Activated naive CD8-positive, alpha-beta T cell (primary cell): Measurements from ENCODE around the gene ARRB2.

Source experiments
- H3K27ac Mint-ChIP-seq: one replicate; pipeline ENCODE4 v1.8.0; 2021; ENCODE audit warnings: mixed read lengths
- H3K27me3 Mint-ChIP-seq: one replicate; pipeline ENCODE4 v1.8.0; 2021; ENCODE audit warnings: mixed read lengths
- H3K36me3 Mint-ChIP-seq: one replicate; pipeline ENCODE4 v1.8.0; 2021; ENCODE audit warnings: mixed read lengths
- H3K4me1 Mint-ChIP-seq: one replicate; pipeline ENCODE4 v1.8.0; 2021; ENCODE audit warnings: low read depth, mixed read lengths
- H3K4me3 Mint-ChIP-seq: one replicate; pipeline ENCODE4 v1.8.0; 2021; ENCODE audit warnings: mild to moderate bottlenecking, mixed read lengths
- H3K9me3 Mint-ChIP-seq: one replicate; pipeline ENCODE4 v1.8.0; 2021; ENCODE audit warnings: low read depth, mixed read lengths

The ARRB2 gene

DNA sequence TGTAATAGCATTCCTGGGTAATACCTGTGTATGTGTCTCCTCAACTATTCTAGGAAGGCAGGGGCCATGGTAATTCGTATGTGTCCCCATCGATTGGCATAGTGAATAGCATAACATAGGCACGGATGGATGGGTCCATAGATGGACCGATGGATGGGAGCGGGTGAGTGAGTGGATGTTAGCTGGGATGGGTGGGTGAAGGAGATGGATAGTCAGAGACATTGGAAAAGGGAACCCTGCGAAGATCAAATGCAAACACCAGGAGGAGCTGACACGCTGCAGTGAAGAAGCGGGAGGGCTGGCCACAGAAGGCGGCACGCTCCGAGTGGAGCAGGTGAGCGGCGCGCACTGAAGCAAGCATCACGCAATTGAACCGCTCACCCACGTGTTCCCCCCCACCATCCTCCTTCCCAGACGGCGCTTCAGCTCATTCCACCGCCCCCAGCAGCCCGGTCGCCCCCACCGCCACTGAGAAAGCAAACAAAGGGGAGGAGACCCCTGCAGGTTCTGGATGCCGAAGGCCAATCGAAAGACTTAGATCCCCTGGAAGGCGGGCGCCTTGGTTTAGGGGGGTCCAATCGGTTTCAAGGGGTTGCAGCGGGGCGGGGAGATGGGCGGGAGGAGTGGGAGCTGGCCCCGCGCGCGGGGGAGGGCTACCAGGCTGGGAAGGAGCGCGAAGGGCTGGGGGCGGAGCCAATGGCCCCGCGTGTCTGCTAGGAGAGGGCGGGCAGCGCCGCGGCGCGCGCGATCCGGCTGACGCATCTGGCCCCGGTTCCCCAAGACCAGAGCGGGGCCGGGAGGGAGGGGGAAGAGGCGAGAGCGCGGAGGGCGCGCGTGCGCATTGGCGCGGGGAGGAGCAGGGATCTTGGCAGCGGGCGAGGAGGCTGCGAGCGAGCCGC, at the start of gene ARRB2:
Gene ARRB2 (plus strand): TSS at position 839 of the 899 bp plus-strand sequence. CDS start 90 bp downstream, outside the sequence.
- Mint-ChIP-seq H3K9me3 (no peaks in the 10 kb centered on the region), H3K27ac (peak within 1 kb of the TSS; percentile 93), H3K27me3 (no peaks in the 10 kb centered on the region), H3K36me3 (peaks cover 3% of the 10 kb centered on the region), H3K4me3 (peak within 1 kb of the TSS; percentile 88), H3K4me1 (peaks cover 49% of the 10 kb centered on the region)

DNA sequence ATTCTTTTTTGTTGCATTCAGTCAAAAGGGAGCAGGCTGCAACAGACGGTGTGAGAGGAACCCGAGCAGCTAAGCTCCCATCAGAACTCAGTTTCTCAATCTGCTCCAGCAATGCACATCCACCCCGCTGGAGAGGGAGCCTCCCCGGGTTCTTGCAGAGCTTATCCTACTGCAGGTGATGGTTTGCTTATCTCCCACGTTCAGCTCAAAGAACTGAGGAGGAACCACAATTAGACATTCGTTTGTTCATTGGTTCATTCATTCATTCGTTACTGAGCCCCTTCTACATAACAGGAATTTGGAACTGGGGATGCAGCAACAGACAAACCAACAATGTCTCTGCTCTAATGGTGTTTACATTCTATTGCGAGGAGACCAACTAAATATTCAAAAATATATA, 46.7 kb upstream of the ARRB2 start:
- Mint-ChIP-seq H3K4me3 (no peak overlapping the region), H3K27ac (no peak overlapping the region), H3K9me3 (no peaks in the 10 kb centered on the region), H3K4me1 (peaks cover 1% of the 10 kb centered on the region), H3K27me3 (no peaks in the 10 kb centered on the region), H3K36me3 (no peaks in the 10 kb centered on the region)

DNA sequence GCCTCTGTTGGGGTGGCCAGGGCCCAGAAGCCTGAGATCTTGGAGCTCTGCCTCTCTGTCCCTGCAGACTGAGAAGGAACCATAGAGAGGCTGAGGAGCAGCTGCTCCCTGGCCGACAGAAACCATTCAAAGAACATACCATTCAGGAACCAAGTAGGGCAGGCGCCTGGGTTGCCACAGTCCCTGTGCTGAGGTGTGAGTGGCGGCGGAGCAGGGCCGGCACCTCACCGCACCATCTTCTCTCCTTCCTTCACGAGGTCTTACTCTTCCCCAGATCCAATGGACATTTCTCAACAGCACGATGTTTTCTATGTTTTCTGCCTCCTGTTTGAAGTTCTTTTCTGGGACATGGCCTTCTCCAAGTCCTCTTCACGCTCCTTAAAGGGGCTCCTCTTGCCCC, 46.2 kb upstream of the ARRB2 start:
- Mint-ChIP-seq H3K4me3 (no peak overlapping the region), H3K27me3 (no peaks in the 10 kb centered on the region), H3K9me3 (no peaks in the 10 kb centered on the region), H3K27ac (no peak overlapping the region), H3K36me3 (no peaks in the 10 kb centered on the region), H3K4me1 (no peaks in the 10 kb centered on the region)

- H3K9me3 Mint-ChIP-seq, result no peaks in the 10 kb centered on the region
Observed at GRCh38 chr17:4665027-4665426, 45.4 kb upstream of the ARRB2 start.

DNA sequence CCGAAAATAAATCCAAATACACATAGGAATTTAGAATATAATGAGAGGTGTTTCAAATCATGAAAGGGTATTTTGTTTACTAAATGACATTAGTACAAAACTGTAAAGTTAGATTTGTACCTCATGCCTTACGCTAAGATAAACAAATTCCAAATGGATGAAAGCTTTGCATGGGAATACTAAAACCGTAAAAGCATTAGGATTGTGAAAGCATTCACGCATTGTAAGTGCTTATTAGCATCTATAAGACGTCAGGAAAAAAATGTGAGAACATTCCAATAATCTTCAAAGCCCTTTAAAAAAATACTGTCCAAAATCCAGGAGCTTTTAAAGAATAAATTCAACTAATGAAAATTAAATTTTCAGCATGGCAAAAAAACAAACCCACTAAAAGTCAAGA, 44.1 kb upstream of the ARRB2 start:
- H3K27ac Mint-ChIP-seq, result no peak overlapping the region
- no peaks in the 10 kb centered on the region for H3K9me3 Mint-ChIP-seq
- H3K27me3 Mint-ChIP-seq, result no peaks in the 10 kb centered on the region
- no peaks in the 10 kb centered on the region for H3K36me3 Mint-ChIP-seq
- H3K4me1 Mint-ChIP-seq, result no peaks in the 10 kb centered on the region
- H3K4me3 Mint-ChIP-seq, result no peak overlapping the region

More at GRCh38 chr17:4665027-4665426, 45.4 kb upstream of the ARRB2 start:
- Mint-ChIP-seq H3K36me3 (no peaks in the 10 kb centered on the region), H3K27me3 (no peaks in the 10 kb centered on the region), H3K4me3 (no peak overlapping the region), H3K27ac (no peak overlapping the region), H3K4me1 (no peaks in the 10 kb centered on the region)

GRCh38 chr17:4667166-4667565, 43.3 kb upstream of the ARRB2 start:
- Mint-ChIP-seq H3K27me3 (no peaks in the 10 kb centered on the region), H3K9me3 (no peaks in the 10 kb centered on the region), H3K36me3 (no peaks in the 10 kb centered on the region), H3K27ac (no peak overlapping the region), H3K4me3 (no peak overlapping the region), H3K4me1 (no peaks in the 10 kb centered on the region)

DNA sequence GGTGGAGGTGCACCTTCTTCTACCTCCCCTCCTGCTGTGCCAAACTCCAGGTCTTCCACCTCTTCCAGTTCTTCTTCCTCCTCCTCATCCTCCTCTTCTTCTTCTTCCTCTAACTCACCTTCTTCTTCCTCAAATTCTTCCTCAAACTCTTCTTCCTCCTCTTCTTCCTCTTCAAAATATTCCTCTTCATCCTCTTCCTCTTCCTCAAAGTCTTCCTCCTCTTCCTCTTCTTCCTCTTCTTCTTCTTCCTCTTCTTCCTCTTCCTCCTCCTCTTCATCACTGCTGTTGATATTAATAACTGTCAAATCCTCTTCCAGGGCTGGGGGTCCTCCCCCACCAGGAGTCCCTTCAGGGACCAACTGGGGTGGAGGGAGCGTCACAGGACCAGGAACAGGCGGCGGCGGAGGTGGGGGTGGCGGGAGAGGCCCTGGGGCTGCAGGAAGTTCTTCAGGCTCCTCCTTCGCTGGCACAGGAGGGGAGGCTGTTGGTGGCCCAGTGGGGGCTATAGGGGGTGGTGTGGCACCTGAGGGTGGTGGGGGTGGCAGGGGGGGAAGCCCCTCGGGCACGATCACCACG, 38.3 kb upstream of the ARRB2 start:
- Mint-ChIP-seq H3K36me3 (no peaks in the 10 kb centered on the region), H3K4me1 (no peaks in the 10 kb centered on the region), H3K9me3 (no peaks in the 10 kb centered on the region), H3K27me3 (no peaks in the 10 kb centered on the region), H3K27ac (no peak overlapping the region), H3K4me3 (no peak overlapping the region)

DNA sequence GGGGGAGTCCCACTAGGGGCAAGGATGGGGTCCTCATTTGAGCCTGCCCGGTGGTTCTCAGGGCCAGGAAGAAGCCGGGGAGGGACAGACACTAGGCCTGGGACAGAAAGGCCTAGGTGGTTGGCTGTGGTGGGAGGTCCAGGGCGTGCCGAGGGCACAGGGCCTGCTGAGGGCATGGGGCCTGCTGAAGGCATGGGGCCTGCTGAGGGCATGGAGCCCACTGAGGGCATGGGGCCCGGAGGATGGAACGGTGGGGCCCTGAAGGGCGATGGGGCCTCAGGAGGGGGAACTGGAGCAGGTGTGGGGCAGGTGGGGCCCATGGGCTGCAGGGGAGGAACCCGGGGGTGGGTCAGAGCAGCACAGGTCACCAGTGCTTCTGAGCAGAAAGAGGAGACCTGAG, 37.7 kb upstream of the ARRB2 start:
- no peak overlapping the region for H3K4me3 Mint-ChIP-seq
- H3K9me3 Mint-ChIP-seq, result no peaks in the 10 kb centered on the region
- no peaks in the 10 kb centered on the region for H3K36me3 Mint-ChIP-seq
- no peaks in the 10 kb centered on the region for H3K27me3 Mint-ChIP-seq
- H3K27ac Mint-ChIP-seq, result no peak overlapping the region
- H3K4me1 Mint-ChIP-seq, result no peaks in the 10 kb centered on the region

GRCh38 chr17:4673169-4673568, 37.3 kb upstream of the ARRB2 start:
- Mint-ChIP-seq H3K27ac (no peak overlapping the region), H3K36me3 (no peaks in the 10 kb centered on the region), H3K4me3 (no peak overlapping the region), H3K9me3 (no peaks in the 10 kb centered on the region), H3K4me1 (no peaks in the 10 kb centered on the region), H3K27me3 (no peaks in the 10 kb centered on the region)

DNA sequence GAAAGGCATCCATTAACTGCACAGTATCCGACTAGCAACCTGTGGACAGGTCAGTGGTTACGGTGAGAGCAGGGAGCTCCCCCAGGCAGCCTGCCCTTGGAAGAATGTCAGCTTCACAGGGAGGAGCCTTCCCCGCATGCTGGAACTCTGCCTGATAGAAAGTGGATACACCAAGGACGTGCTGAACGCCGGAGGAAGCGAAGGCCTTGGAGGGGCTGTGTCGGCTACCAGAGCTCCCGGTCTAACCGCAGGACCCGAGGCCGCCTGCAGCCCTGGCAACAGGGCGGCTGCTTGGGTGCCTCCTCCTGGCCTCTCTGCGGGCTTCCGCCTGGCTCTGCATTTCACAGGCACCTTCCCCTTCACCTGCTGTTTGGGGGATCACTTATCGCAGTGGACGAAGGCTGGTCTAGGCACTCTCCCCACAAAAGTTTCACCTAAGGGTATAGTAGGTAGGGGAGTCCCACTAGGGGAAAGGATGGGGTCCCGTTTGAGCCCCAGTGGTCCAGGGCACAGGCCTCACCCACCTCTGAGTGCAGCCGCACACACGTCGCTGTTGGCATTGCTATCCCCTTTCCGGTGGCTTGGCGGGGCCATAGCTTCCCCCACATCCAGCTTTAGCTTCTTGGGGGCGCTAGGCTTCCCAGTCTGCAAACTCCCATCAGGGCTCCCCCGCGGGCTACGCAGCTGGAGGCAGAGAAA, 36.3 kb upstream of the ARRB2 start:
- Mint-ChIP-seq H3K9me3 (no peaks in the 10 kb centered on the region), H3K4me1 (peaks cover 4% of the 10 kb centered on the region), H3K27ac (no peak overlapping the region), H3K36me3 (no peaks in the 10 kb centered on the region), H3K4me3 (no peak overlapping the region), H3K27me3 (no peaks in the 10 kb centered on the region)

DNA sequence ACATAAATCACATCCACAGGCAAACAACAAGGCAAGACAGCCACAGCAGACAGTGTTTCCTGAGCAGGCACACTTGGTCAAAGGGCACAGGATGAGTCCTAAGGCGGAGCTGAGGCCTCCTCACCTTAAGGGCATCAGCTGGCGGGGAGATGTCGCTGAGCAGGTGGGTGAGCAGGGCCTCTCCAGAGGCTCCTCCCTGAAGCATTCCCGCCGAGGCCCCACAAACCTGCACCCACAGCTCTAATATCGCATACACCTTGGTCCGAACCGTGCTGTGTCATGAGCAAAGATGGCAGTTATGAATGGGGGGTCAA, 35.8 kb upstream of the ARRB2 start:
- peaks cover 5% of the 10 kb centered on the region for H3K4me1 Mint-ChIP-seq
- H3K36me3 Mint-ChIP-seq, result no peaks in the 10 kb centered on the region
- H3K4me3 Mint-ChIP-seq, result no peak overlapping the region
- no peaks in the 10 kb centered on the region for H3K27me3 Mint-ChIP-seq
- no peaks in the 10 kb centered on the region for H3K9me3 Mint-ChIP-seq
- H3K27ac Mint-ChIP-seq, result no peak overlapping the region

DNA sequence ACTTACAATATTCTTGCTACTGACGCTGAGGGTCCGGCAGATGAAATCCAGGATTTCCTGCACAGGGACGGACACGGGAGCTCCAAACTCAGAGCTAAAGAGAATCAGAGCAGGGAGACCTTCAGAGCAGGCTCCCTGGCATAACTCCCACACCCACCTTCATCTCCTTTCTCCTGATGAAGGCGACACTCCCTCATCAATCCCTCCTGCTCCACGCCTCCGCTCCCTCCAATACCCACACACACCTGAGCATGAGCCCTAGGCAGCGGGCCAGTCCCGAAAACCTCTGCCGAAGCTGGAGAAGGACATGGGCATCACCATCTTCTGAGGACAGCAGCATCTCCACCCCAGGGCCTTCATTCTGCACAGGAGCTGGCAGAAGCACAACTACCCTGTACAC, 34.6 kb upstream of the ARRB2 start:
- Mint-ChIP-seq H3K27me3 (no peaks in the 10 kb centered on the region), H3K36me3 (peaks cover 4% of the 10 kb centered on the region), H3K4me3 (no peak overlapping the region), H3K27ac (no peak overlapping the region), H3K4me1 (peaks cover 5% of the 10 kb centered on the region), H3K9me3 (no peaks in the 10 kb centered on the region)

DNA sequence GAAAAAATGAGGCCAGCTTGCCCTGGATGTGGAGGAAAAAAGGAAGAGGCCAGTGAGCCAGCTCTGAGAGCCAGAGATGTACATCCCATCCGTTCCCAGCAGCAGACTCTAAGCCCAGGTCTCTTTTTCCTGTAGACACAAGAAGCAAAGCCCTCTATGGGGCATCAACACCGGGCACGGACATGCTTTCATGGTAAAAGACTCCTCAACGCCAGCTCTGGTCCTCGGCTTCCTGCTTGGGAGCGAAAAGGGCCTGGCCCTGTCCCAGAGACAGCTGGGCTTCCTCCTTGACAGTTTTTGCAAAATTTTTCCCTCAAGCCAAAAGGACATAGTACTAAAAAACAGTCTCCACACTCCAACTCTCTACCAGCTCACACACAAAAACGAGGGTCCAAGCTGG, 33.6 kb upstream of the ARRB2 start:
- Mint-ChIP-seq H3K36me3 (peaks cover 4% of the 10 kb centered on the region), H3K4me3 (no peak overlapping the region), H3K4me1 (peaks cover 5% of the 10 kb centered on the region), H3K27ac (no peak overlapping the region), H3K27me3 (no peaks in the 10 kb centered on the region), H3K9me3 (no peaks in the 10 kb centered on the region)

DNA sequence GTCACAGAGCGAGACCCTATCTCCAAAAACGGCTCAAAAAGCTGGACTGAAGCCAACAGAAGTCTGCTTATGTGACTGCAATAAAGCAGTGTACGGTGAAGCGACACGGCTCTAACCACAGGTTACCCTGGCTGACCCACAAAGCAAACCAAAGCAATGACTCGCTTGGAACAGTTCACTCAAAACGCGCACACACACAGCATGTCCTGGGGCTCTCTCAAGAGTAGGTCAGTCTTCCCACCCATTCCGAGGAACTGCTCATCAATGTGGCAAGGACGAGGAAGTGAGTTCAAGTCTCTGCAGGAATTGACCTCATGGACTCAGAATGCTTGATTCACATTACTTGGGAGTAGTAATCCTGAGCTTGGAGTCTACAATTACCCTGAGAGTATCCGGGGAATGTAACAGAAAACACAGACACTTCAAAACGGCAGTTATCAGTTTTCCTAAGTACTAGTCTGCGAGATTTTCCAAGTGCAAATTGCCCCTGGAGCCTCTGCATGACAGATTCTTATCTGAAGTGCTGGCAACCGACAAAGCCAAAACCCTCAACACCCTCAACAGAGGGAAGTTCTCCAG, 31.9 kb upstream of the ARRB2 start:
- H3K4me1 Mint-ChIP-seq, result peaks cover 5% of the 10 kb centered on the region
- peaks cover 8% of the 10 kb centered on the region for H3K36me3 Mint-ChIP-seq
- no peaks in the 10 kb centered on the region for H3K27me3 Mint-ChIP-seq
- no peak overlapping the region for H3K4me3 Mint-ChIP-seq
- H3K9me3 Mint-ChIP-seq, result no peaks in the 10 kb centered on the region
- no peak overlapping the region for H3K27ac Mint-ChIP-seq

- H3K4me1 Mint-ChIP-seq, result peaks cover 5% of the 10 kb centered on the region
- no peak overlapping the region for H3K27ac Mint-ChIP-seq
- no peaks in the 10 kb centered on the region for H3K27me3 Mint-ChIP-seq
- H3K36me3 Mint-ChIP-seq, result peaks cover 8% of the 10 kb centered on the region
- H3K9me3 Mint-ChIP-seq, result no peaks in the 10 kb centered on the region
- no peak overlapping the region for H3K4me3 Mint-ChIP-seq
Observed at GRCh38 chr17:4679658-4680057, 30.8 kb upstream of the ARRB2 start.
